Nephron progenitor cell (in vitro differentiated cells): Measurements from ENCODE around the gene NID2.

Source experiments
- DNase-seq: peaks from one replicate; pipeline ENCODE4 v3.0.0; 2021
- H3K27ac Mint-ChIP-seq: 2 replicates; pipeline ENCODE4 v1.8.0; 2021; ENCODE audit warnings: mild to moderate bottlenecking, moderate library complexity, mixed read lengths
- H3K27me3 Mint-ChIP-seq: 2 replicates; pipeline ENCODE4 v1.8.0; 2021; ENCODE audit warnings: mild to moderate bottlenecking, low read depth, mixed read lengths; ENCODE audit not compliant: poor library complexity
- H3K36me3 Mint-ChIP-seq: 2 replicates; pipeline ENCODE4 v1.8.0; 2021; ENCODE audit warnings: low read depth, mixed read lengths
- H3K4me1 Mint-ChIP-seq: 2 replicates; pipeline ENCODE4 v1.8.0; 2021; ENCODE audit warnings: mixed read lengths
- H3K4me3 Mint-ChIP-seq: 2 replicates; pipeline ENCODE4 v1.8.0; 2021; ENCODE audit warnings: mild to moderate bottlenecking, moderate library complexity, mixed read lengths
- H3K9me3 Mint-ChIP-seq: 2 replicates; pipeline ENCODE4 v1.8.0; 2021; ENCODE audit warnings: mild to moderate bottlenecking, moderate library complexity, mixed read lengths
- CTCF ChIP-seq: fragments of 200-600 bp; sonication (generic); IDR thresholded peaks from 2 replicates; pipeline ENCODE4 v1.5.0; 2021; ENCODE audit warnings: antibody characterized with exemption

Gene NID2

GRCh38 chr14:52026901-52027300, 42.0 kb downstream of the NID2 start:
- no peak for DNase-seq
- Mint-ChIP-seq H3K4me3 (no peak overlapping the region), H3K36me3 (peaks cover 47% of the 10 kb centered on the region), H3K27me3 (no peaks in the 10 kb centered on the region), H3K27ac (no peak overlapping the region), H3K9me3 (no peaks in the 10 kb centered on the region), H3K4me1 (peaks cover 2% of the 10 kb centered on the region)
- no peak for TF ChIP-seq CTCF

- DNase-seq, result no peak
- Mint-ChIP-seq H3K4me1 (no peaks in the 10 kb centered on the region), H3K27ac (no peak overlapping the region), H3K4me3 (no peak overlapping the region), H3K27me3 (no peaks in the 10 kb centered on the region), H3K9me3 (no peaks in the 10 kb centered on the region), H3K36me3 (peaks cover 47% of the 10 kb centered on the region)
- TF ChIP-seq CTCF, result no peak
Observed at GRCh38 chr14:52026017-52026660, 42.7 kb downstream of the NID2 start.

DNA sequence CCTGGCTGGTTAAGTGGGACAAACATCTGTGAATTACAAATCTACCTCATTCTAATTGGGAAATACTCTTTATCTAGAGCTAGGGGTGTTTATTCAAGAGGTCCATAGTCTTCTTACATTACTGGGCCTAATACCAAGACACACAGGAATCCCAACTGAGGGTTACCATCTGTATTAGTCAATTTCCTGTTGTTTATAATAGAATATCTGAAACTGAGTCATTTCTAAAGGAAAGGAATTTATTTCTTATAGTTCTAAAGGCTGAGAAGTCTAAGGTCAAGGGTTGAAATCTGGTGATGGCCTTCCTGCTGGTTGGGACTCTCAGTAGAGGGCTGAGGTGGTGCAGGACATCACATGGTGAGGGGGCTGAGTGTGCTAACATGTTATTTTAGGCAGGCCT, 43.5 kb downstream of the NID2 start:
- no peak for TF ChIP-seq CTCF
- no peaks in the 10 kb centered on the region for H3K9me3 Mint-ChIP-seq
- H3K36me3 Mint-ChIP-seq, result peaks cover 51% of the 10 kb centered on the region
- H3K4me1 Mint-ChIP-seq, result no peaks in the 10 kb centered on the region
- no peaks in the 10 kb centered on the region for H3K27me3 Mint-ChIP-seq
- no peak overlapping the region for H3K27ac Mint-ChIP-seq
- no peak overlapping the region for H3K4me3 Mint-ChIP-seq
- no peak for DNase-seq

GRCh38 chr14:52023518-52023917, 45.3 kb downstream of the NID2 start:
- H3K9me3 Mint-ChIP-seq, result no peaks in the 10 kb centered on the region
- TF ChIP-seq CTCF, result no peak
- no peaks in the 10 kb centered on the region for H3K27me3 Mint-ChIP-seq
- H3K36me3 Mint-ChIP-seq, result peaks cover 59% of the 10 kb centered on the region
- no peak for DNase-seq
- H3K4me1 Mint-ChIP-seq, result no peaks in the 10 kb centered on the region
- no peak overlapping the region for H3K27ac Mint-ChIP-seq
- H3K4me3 Mint-ChIP-seq, result no peak overlapping the region

- Mint-ChIP-seq H3K4me3 (no peak overlapping the region), H3K27ac (no peak overlapping the region), H3K9me3 (no peaks in the 10 kb centered on the region), H3K27me3 (no peaks in the 10 kb centered on the region), H3K36me3 (peaks cover 61% of the 10 kb centered on the region), H3K4me1 (no peaks in the 10 kb centered on the region)
- no peak for DNase-seq
- no peak for TF ChIP-seq CTCF
Observed at GRCh38 chr14:52021957-52022600, 46.8 kb downstream of the NID2 start.
